AG08396 (cell line): ENCODE data around the gene SPATA1.
"Not testable (repeated sequence)": the region's sequence is repeated elsewhere in the genome, so short reads cannot be mapped to it uniquely, and the experiment has no call there.

Source experiments
- DNase-seq: peaks from one replicate; pipeline ENCODE4 v3.0.0; 2012; ENCODE audit warnings: low spot score, mixed read lengths

The SPATA1 gene

GRCh38 chr1:84506002-84506728 is at the start of gene SPATA1, which contains the start of gene GNG5:
TSS of gene SPATA1 (plus strand) at chr1:84506386. CDS start at chr1:84516360, 9,974 bp downstream.
TSS of gene GNG5 (minus strand) at chr1:84506581. CDS start at chr1:84506091, 490 bp downstream.
- DNase-seq = peak; percentile 98

GRCh38 chr1:84462118-84462517 is 44.1 kb upstream of the SPATA1 start:
- no peak for DNase-seq

GRCh38 chr1:84467298-84467697 is 38.9 kb upstream of the SPATA1 start:
- DNase-seq = no peak

GRCh38 chr1:84476225-84476624 is 30.0 kb upstream of the SPATA1 start:
- DNase-seq = no peak

- DNase-seq = peak; percentile 69
Measured at GRCh38 chr1:84478876-84479868, 27.0 kb upstream of the SPATA1 start, which contains the start of gene RPF1. TSS of gene RPF1 (plus strand) at chr1:84479266. CDS start at chr1:84479282, 16 bp downstream.

- no peak for DNase-seq
Measured at GRCh38 chr1:84479998-84480397, 26.2 kb upstream of the SPATA1 start.

GRCh38 chr1:84480650-84481049 is 25.5 kb upstream of the SPATA1 start:
- no peak for DNase-seq

- no peak for DNase-seq
Measured at GRCh38 chr1:84481317-84481716, 24.9 kb upstream of the SPATA1 start.

- DNase-seq = no peak
Measured at GRCh38 chr1:84488107-84488506, 18.1 kb upstream of the SPATA1 start.

- DNase-seq = no peak
Measured at GRCh38 chr1:84489766-84490165, 16.4 kb upstream of the SPATA1 start.

GRCh38 chr1:84492726-84493125 is 13.5 kb upstream of the SPATA1 start:
- no peak for DNase-seq

- no peak for DNase-seq
Measured at GRCh38 chr1:84493747-84494146, 12.4 kb upstream of the SPATA1 start.

- no peak for DNase-seq
Measured at GRCh38 chr1:84496498-84496897, 9.7 kb upstream of the SPATA1 start.

- DNase-seq = no peak
Measured at GRCh38 chr1:84497631-84498275, 8.4 kb upstream of the SPATA1 start.

GRCh38 chr1:84502927-84503326 is 3.3 kb upstream of the SPATA1 start:
- no peak for DNase-seq

GRCh38 chr1:84504580-84505492 is 1.4 kb upstream of the SPATA1 start:
- DNase-seq = peak; percentile 24

GRCh38 chr1:84505493-84506001 is 639 bp upstream of the SPATA1 start:
- DNase-seq = peak; percentile 69

GRCh38 chr1:84506729-84507453 is 705 bp downstream of the SPATA1 start:
- no peak for DNase-seq

GRCh38 chr1:84507887-84508286 is 1.7 kb downstream of the SPATA1 start:
- not testable (repeated sequence) for DNase-seq

GRCh38 chr1:84508510-84508909 is 2.3 kb downstream of the SPATA1 start:
- no peak for DNase-seq
